Measurements from ENCODE around the gene SF3A2.

DNA sequence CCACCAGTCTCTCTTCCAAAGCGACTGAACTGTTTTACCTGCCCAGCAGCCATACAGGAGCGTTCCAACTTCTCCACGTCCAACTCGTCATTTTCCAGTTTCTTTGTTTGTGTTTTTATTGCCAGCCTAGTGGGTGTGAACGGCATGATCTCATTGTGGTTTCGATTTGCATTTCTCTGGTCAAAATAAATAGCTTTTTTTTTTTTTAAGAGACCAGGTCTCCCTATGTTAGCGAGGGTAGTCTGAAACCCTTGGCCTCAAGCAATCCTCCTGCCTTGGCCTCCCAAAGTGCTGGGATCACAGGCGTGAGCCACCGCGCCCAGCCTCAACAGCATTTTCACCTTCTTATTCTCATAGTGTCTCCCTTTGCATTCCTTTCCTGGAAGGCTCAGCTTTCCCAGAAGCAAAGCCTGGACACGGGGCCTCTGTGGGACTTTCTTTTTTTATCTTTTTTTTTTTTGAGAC lies 23.7 kb downstream of the SF3A2 start:
- TF ChIP-seq EZH2 (IDR thresholded peaks at IDR 0.05; ENCODE audit: borderline replicate concordance, low read length): no peak
- TF ChIP-seq, protein P1, sequence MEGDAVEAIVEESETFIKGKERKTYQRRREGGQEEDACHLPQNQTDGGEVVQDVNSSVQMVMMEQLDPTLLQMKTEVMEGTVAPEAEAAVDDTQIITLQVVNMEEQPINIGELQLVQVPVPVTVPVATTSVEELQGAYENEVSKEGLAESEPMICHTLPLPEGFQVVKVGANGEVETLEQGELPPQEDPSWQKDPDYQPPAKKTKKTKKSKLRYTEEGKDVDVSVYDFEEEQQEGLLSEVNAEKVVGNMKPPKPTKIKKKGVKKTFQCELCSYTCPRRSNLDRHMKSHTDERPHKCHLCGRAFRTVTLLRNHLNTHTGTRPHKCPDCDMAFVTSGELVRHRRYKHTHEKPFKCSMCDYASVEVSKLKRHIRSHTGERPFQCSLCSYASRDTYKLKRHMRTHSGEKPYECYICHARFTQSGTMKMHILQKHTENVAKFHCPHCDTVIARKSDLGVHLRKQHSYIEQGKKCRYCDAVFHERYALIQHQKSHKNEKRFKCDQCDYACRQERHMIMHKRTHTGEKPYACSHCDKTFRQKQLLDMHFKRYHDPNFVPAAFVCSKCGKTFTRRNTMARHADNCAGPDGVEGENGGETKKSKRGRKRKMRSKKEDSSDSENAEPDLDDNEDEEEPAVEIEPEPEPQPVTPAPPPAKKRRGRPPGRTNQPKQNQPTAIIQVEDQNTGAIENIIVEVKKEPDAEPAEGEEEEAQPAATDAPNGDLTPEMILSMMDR (IDR thresholded peaks at IDR 0.05; ENCODE audit: low read length): no peak
